AG10803 (cell line): ENCODE measurements around the gene DHX57.
"Not testable (repeated sequence)": the region's sequence is repeated elsewhere in the genome, so short reads cannot be mapped to it uniquely, and the experiment has no call there.

Experiments
- DNase-seq: peaks from one replicate; pipeline ENCODE4 v3.0.0; 2010; ENCODE audit warnings: low read depth
- H3K4me3 ChIP-seq: 2 replicates; pipeline ENCODE4 v1.5.1; 2011; ENCODE audit warnings: mild to moderate bottlenecking, low read length, control low read depth
- TF ChIP-seq, protein P1 (sequence below): conservative IDR thresholded peaks from 2 replicates; pipeline ENCODE4 v1.5.1; 2011; ENCODE audit warnings: mild to moderate bottlenecking, low read length, control low read depth, inconsistent platforms

The DHX57 gene

DNA sequence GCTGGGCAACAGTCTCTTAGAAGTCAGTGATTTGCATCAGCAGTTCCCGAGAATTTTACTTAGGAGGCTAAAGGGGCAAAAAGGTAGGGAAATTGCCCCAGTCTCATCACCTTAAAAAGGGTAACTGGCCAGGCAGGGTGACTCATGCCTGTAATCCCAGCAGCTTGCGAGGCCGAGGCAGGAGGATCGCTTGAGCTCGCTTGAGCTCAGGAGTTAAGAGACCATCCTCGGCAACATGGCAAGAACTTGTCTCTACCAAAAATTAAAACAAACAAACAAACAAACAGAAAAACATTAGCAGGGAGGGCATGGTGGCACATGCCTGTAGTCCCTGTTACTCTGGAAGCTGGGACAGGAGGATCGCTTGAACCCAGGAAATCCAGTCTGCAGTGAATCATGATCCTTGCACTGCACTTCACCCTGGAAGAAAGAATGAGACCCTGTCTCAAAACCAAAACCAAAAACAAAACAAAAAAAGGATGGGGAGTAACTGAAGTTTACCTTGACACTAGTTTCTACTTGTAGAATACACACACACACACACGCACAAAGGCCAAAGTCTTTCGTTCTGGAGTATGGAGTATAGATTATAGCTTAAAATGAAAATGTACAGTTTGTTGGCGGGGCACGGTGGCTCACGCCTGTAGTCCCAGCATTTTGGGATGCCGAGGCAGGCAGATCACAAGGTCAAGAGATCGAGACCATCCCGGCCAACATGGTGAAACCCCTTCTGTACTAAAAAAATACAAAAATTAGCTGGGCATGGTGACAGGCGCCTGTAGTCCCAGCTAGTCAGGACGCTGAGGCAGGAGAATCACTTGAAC, 100.4 kb downstream of the DHX57 start:
- H3K4me3 ChIP-seq, result no peak overlapping the region
- DNase-seq, result no peak
- TF ChIP-seq, protein P1, sequence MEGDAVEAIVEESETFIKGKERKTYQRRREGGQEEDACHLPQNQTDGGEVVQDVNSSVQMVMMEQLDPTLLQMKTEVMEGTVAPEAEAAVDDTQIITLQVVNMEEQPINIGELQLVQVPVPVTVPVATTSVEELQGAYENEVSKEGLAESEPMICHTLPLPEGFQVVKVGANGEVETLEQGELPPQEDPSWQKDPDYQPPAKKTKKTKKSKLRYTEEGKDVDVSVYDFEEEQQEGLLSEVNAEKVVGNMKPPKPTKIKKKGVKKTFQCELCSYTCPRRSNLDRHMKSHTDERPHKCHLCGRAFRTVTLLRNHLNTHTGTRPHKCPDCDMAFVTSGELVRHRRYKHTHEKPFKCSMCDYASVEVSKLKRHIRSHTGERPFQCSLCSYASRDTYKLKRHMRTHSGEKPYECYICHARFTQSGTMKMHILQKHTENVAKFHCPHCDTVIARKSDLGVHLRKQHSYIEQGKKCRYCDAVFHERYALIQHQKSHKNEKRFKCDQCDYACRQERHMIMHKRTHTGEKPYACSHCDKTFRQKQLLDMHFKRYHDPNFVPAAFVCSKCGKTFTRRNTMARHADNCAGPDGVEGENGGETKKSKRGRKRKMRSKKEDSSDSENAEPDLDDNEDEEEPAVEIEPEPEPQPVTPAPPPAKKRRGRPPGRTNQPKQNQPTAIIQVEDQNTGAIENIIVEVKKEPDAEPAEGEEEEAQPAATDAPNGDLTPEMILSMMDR, result no peak

DNA sequence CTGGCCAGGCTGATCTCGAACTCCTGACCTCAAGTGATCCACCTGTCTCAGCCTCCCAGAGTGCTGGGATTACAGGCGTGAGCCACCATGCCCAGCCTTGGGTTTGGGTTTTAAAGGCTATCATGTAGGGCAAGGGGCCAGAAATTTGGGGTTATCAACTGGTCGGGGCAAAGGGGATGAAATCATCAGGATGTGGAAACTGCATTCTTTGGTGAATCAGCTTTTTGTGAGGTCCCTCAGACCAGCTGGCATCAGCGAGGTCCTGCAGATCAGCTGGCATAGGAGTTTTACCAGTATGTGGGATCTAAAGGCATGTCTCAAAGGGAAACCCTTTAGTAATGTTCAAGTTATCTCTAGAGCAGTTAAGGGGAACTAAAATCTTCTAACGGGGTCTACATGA, 104.1 kb downstream of the DHX57 start:
- peak; percentile 62 for DNase-seq
- no peak overlapping the region for H3K4me3 ChIP-seq
- TF ChIP-seq, protein P1, result no peak

DNA sequence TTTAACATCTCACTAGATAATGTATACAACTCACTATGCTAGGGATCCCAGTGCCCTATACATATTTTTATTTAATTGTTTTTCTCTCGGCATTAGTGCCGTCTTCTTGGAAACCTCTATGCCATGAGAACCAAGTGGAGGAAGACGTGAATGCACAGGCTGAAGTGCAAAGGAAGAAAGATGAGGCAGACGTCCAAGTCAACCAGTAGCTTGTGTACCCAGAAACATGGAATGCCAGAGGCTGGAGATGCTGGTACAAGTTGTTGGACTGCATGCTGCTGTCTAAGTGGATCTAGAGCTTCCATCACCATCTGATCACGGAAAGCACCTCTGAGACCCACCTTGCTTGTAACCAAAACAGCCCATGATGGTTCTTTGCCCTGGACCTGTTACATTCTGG, 110.2 kb downstream of the DHX57 start:
- TF ChIP-seq, protein P1, result no peak
- no peak for DNase-seq
- H3K4me3 ChIP-seq, result no peak overlapping the region

DNA sequence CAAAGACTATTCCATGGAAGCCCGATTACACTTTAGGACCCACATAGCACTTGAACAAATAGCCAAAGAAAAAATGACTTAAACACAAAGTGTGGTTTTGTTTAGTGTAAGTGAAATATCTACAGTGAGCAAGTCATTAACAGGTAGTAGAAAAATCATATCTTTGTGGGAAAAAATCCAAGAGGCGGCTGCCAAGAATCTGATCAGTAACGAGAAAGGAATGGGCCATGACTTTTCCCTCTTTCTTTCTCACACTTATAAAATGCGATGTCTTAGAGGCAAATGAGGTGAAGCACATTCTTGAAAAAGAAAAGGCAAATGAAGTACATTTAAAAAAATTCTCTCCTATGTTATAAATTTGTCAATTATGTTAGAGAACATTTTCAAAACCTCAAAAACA, 110.6 kb downstream of the DHX57 start:
- no peak overlapping the region for H3K4me3 ChIP-seq
- TF ChIP-seq, protein P1, result no peak
- DNase-seq, result peak; percentile 77

DNA sequence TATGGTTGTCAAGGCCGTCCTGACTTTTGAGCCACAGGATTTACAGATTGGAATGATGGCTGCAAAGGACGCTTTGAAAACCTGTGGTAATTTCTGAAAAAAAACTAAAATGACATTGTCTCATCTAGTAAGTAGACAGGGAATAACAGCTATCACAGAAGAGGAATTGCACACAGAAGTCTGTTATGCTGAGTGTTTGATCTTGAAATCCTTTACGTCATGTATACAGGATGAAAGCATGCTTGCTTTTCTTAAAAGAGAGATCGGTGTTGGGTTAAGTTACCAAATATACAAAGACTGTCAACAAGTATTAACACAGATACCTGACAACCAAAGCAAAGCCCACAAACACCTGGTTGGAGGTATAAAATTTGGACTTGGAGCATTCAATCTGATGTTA, 112.0 kb downstream of the DHX57 start:
- no peak for DNase-seq
- no peak overlapping the region for H3K4me3 ChIP-seq
- TF ChIP-seq, protein P1, result no peak

DNA sequence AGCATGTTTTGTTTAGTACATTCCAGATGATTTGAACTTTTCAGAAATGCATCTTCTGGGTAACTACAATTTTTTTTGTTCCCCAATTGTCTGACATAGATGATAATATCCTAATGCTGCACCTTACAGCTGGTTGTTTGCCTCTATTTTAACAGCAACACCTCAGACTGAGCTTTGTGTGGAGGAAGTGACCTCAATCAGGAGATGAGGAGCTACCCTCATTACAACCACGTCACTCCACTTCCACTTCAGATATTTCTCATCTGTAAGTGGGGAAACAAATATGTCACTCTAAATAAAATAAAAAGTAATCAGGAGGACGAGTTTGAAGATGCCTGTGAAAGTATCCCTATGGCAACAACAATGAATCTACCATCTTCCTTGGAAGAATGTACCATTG, 112.5 kb downstream of the DHX57 start:
- no peak for DNase-seq
- H3K4me3 ChIP-seq, result no peak overlapping the region
- TF ChIP-seq, protein P1, result no peak

DNA sequence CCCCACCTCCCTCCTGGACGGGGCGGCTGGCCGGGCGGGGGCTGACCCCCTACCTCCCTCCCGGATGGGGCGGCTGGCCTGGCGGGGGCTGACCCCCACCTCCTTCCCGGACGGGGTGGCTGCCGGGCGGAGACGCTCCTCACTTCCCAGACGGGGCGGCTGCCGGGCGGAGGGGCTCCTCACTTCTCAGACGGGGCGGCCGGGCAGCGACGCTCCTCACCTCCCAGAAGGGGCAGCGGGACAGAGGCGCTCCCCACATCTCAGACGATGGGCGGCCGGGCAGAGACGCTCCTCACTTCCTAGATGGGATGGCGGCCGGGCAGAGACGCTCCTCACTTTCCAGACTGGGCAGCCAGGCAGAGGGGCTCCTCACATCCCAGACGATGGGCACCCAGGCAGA, 119.8 kb downstream of the DHX57 start:
- not testable (repeated sequence) for DNase-seq, H3K4me3 ChIP-seq
